Stimulated activated naive B cell treated with anti-CD40 and anti-IgM and Interleukin-4, amounts not matched to agents 10 μg/mL and 1 μg/mL and 100 μg/mL, for 72 hours (primary cell): ENCODE data around the gene SH3RF3.

ENCODE experiments used
- ATAC-seq, 2 donors: fragments of 150-1000 bp; cut with Tn5 transposase; replicated peaks; 2 replicates each; pipeline ENCODE4 v1.10.0; 2021; ENCODE audit warnings: moderate library complexity in 1 of 2
- DNase-seq: peaks from one replicate; pipeline ENCODE4 v3.0.0; 2021
- H3K27ac Mint-ChIP-seq: one replicate; pipeline ENCODE4 v1.8.0; 2022; ENCODE audit warnings: mild to moderate bottlenecking, mixed read lengths
- H3K27me3 Mint-ChIP-seq, 2 donors: one replicate each; pipeline ENCODE4 v1.8.0; 2022; ENCODE audit warnings: mixed read lengths in 2 of 2
- H3K36me3 Mint-ChIP-seq, 2 donors: one replicate each; pipeline ENCODE4 v1.8.0; 2022; ENCODE audit warnings: mixed read lengths in 2 of 2, mild to moderate bottlenecking in 1 of 2
- H3K4me1 Mint-ChIP-seq, 2 donors: one replicate each; pipeline ENCODE4 v1.8.0; 2022; ENCODE audit warnings: mixed read lengths in 2 of 2, mild to moderate bottlenecking in 1 of 2
- H3K4me3 Mint-ChIP-seq, 2 donors: one replicate each; pipeline ENCODE4 v1.8.0; 2022; ENCODE audit warnings: mild to moderate bottlenecking in 2 of 2, mixed read lengths in 2 of 2, moderate library complexity in 1 of 2
- H3K9me3 Mint-ChIP-seq, 2 donors: one replicate each; pipeline ENCODE4 v1.8.0; 2022; ENCODE audit warnings: mixed read lengths in 2 of 2, mild to moderate bottlenecking in 1 of 2

Gene SH3RF3

GRCh38 chr2:109313343-109313742 is 184.3 kb downstream of the SH3RF3 start:
- ATAC-seq, result no peak
- no peaks in the 10 kb centered on the region for H3K9me3 Mint-ChIP-seq

GRCh38 chr2:109316091-109316490 is 187.1 kb downstream of the SH3RF3 start:
- Mint-ChIP-seq H3K27ac (no peak overlapping the region), H3K4me3 (no peak overlapping the region), H3K4me1 (peaks cover 4 to 8% of the 10 kb centered on the region in 2 donors), H3K27me3 (peaks cover 0 to 4% of the 10 kb centered on the region in 2 donors), H3K36me3 (no peaks in the 10 kb centered on the region), H3K9me3 (no peaks in the 10 kb centered on the region)
- ATAC-seq, result no peak
- no peak for DNase-seq

More at GRCh38 chr2:109313343-109313742, 184.3 kb downstream of the SH3RF3 start:
- H3K27me3 Mint-ChIP-seq, result no peaks in the 10 kb centered on the region
- no peak overlapping the region for H3K27ac Mint-ChIP-seq
- H3K36me3 Mint-ChIP-seq, result no peaks in the 10 kb centered on the region
- no peak overlapping the region for H3K4me3 Mint-ChIP-seq
- no peaks in the 10 kb centered on the region for H3K4me1 Mint-ChIP-seq
- no peak for DNase-seq

- Mint-ChIP-seq H3K9me3 (no peaks in the 10 kb centered on the region), H3K4me3 (no peak overlapping the region), H3K36me3 (no peaks in the 10 kb centered on the region), H3K27me3 (peaks cover 0 to 4% of the 10 kb centered on the region in 2 donors), H3K4me1 (peaks cover 4 to 8% of the 10 kb centered on the region in 2 donors), H3K27ac (no peak overlapping the region)
- DNase-seq (no peak), ATAC-seq (no peak)
Observed at GRCh38 chr2:109317471-109318095, 188.6 kb downstream of the SH3RF3 start.

GRCh38 chr2:109318150-109318948 is 189.3 kb downstream of the SH3RF3 start:
- H3K27me3 Mint-ChIP-seq, result peaks cover 0 to 4% of the 10 kb centered on the region in 2 donors

GRCh38 chr2:109318949-109319342 is 189.9 kb downstream of the SH3RF3 start:
- H3K4me3 Mint-ChIP-seq, result no peak overlapping the region
- peaks cover 0 to 4% of the 10 kb centered on the region in 2 donors for H3K27me3 Mint-ChIP-seq
- DNase-seq, result no peak
- no peak overlapping the region for H3K27ac Mint-ChIP-seq
- H3K9me3 Mint-ChIP-seq, result no peaks in the 10 kb centered on the region
- no peak for ATAC-seq
- H3K4me1 Mint-ChIP-seq, result peaks cover 6 to 8% of the 10 kb centered on the region in 2 donors
- H3K36me3 Mint-ChIP-seq, result no peaks in the 10 kb centered on the region

More at GRCh38 chr2:109318150-109318948, 189.3 kb downstream of the SH3RF3 start:
- Mint-ChIP-seq H3K9me3 (no peaks in the 10 kb centered on the region), H3K4me1 (peaks cover 4 to 8% of the 10 kb centered on the region in 2 donors), H3K4me3 (no peak overlapping the region), H3K27ac (no peak overlapping the region), H3K36me3 (no peaks in the 10 kb centered on the region)
- ATAC-seq, result no peak
- no peak for DNase-seq

GRCh38 chr2:109320195-109320922 is 191.4 kb downstream of the SH3RF3 start:
- H3K27me3 Mint-ChIP-seq, result peaks cover 0 to 4% of the 10 kb centered on the region in 2 donors
- H3K4me1 Mint-ChIP-seq, result peaks cover 6 to 8% of the 10 kb centered on the region in 2 donors
- H3K9me3 Mint-ChIP-seq, result no peaks in the 10 kb centered on the region
- no peaks in the 10 kb centered on the region for H3K36me3 Mint-ChIP-seq
- H3K27ac Mint-ChIP-seq, result no peak overlapping the region
- DNase-seq, result no peak
- no peak overlapping the region for H3K4me3 Mint-ChIP-seq
- no peak for ATAC-seq

- H3K4me1 Mint-ChIP-seq, result peaks cover 6 to 8% of the 10 kb centered on the region in 2 donors
- H3K4me3 Mint-ChIP-seq, result no peak overlapping the region
- no peak for ATAC-seq
- no peaks in the 10 kb centered on the region for H3K36me3 Mint-ChIP-seq
- no peak for DNase-seq
- H3K27ac Mint-ChIP-seq, result no peak overlapping the region
- H3K27me3 Mint-ChIP-seq, result peaks cover 0 to 4% of the 10 kb centered on the region in 2 donors
- no peaks in the 10 kb centered on the region for H3K9me3 Mint-ChIP-seq
Observed at GRCh38 chr2:109321570-109321969, 192.6 kb downstream of the SH3RF3 start.

GRCh38 chr2:109322111-109322510 is 193.1 kb downstream of the SH3RF3 start:
- H3K4me3 Mint-ChIP-seq, result no peak overlapping the region
- H3K4me1 Mint-ChIP-seq, result peaks cover 6 to 8% of the 10 kb centered on the region in 2 donors
- DNase-seq, result no peak
- no peaks in the 10 kb centered on the region for H3K9me3 Mint-ChIP-seq
- no peak for ATAC-seq
- no peaks in the 10 kb centered on the region for H3K36me3 Mint-ChIP-seq
- H3K27me3 Mint-ChIP-seq, result peaks cover 0 to 4% of the 10 kb centered on the region in 2 donors
- H3K27ac Mint-ChIP-seq, result no peak overlapping the region

GRCh38 chr2:109322641-109323040 is 193.6 kb downstream of the SH3RF3 start:
- no peak overlapping the region for H3K4me3 Mint-ChIP-seq
- DNase-seq (no peak), ATAC-seq (no peak)
- no peaks in the 10 kb centered on the region for H3K9me3 Mint-ChIP-seq
- peaks cover 0 to 4% of the 10 kb centered on the region in 2 donors for H3K27me3 Mint-ChIP-seq
- no peak overlapping the region for H3K27ac Mint-ChIP-seq
- peaks cover 6 to 8% of the 10 kb centered on the region in 2 donors for H3K4me1 Mint-ChIP-seq
- no peaks in the 10 kb centered on the region for H3K36me3 Mint-ChIP-seq

GRCh38 chr2:109324861-109325260 is 195.9 kb downstream of the SH3RF3 start:
- H3K4me3 Mint-ChIP-seq, result no peak overlapping the region
- H3K9me3 Mint-ChIP-seq, result no peaks in the 10 kb centered on the region
- no peaks in the 10 kb centered on the region for H3K36me3 Mint-ChIP-seq
- no peak overlapping the region for H3K27ac Mint-ChIP-seq
- DNase-seq, result no peak
- peaks cover 0 to 4% of the 10 kb centered on the region in 2 donors for H3K27me3 Mint-ChIP-seq
- no peak for ATAC-seq
- H3K4me1 Mint-ChIP-seq, result peaks cover 6 to 7% of the 10 kb centered on the region in 2 donors

GRCh38 chr2:109325570-109325969 is 196.6 kb downstream of the SH3RF3 start:
- no peak overlapping the region for H3K4me3 Mint-ChIP-seq
- no peaks in the 10 kb centered on the region for H3K9me3 Mint-ChIP-seq
- peaks cover 0 to 4% of the 10 kb centered on the region in 2 donors for H3K4me1 Mint-ChIP-seq
- DNase-seq (no peak), ATAC-seq (no peak)
- H3K27ac Mint-ChIP-seq, result no peak overlapping the region
- H3K27me3 Mint-ChIP-seq, result peaks cover 0 to 3% of the 10 kb centered on the region in 2 donors
- no peaks in the 10 kb centered on the region for H3K36me3 Mint-ChIP-seq

- Mint-ChIP-seq H3K36me3 (no peaks in the 10 kb centered on the region), H3K4me1 (peaks cover 4 to 5% of the 10 kb centered on the region in 2 donors), H3K27ac (no peak overlapping the region), H3K4me3 (no peak overlapping the region), H3K27me3 (peaks cover 0 to 5% of the 10 kb centered on the region in 2 donors), H3K9me3 (no peaks in the 10 kb centered on the region)
- no peak for ATAC-seq
- DNase-seq, result no peak
Observed at GRCh38 chr2:109326306-109326705, 197.3 kb downstream of the SH3RF3 start.

GRCh38 chr2:109330056-109330455 is 201.1 kb downstream of the SH3RF3 start:
- Mint-ChIP-seq H3K4me3 (no peak overlapping the region), H3K9me3 (no peaks in the 10 kb centered on the region)

GRCh38 chr2:109331081-109331480 is 202.1 kb downstream of the SH3RF3 start:
- Mint-ChIP-seq H3K36me3 (no peaks in the 10 kb centered on the region), H3K4me1 (peaks cover 34 to 51% of the 10 kb centered on the region in 2 donors), H3K4me3 (no peak overlapping the region), H3K27ac (no peak overlapping the region), H3K27me3 (peaks cover 9 to 12% of the 10 kb centered on the region in 2 donors), H3K9me3 (no peaks in the 10 kb centered on the region)
- ATAC-seq (no peak), DNase-seq (no peak)

More at GRCh38 chr2:109330056-109330455, 201.1 kb downstream of the SH3RF3 start:
- peaks cover 26 to 41% of the 10 kb centered on the region in 2 donors for H3K4me1 Mint-ChIP-seq
- no peaks in the 10 kb centered on the region for H3K36me3 Mint-ChIP-seq
- peaks cover under 1 to 5% of the 10 kb centered on the region in 2 donors for H3K27me3 Mint-ChIP-seq
- no peak overlapping the region for H3K27ac Mint-ChIP-seq
- ATAC-seq (no peak), DNase-seq (no peak)
